ENCODE results near the gene AMBRA1.

GRCh38 chr11:46378811-46379481 is 214.9 kb downstream of the AMBRA1 start:
- TF ChIP-seq CTCF (IDR thresholded peaks at IDR 0.05; ENCODE audit: insufficient read depth, low read depth, low read length) (no peak), EZH2 (IDR thresholded peaks at IDR 0.05; ENCODE audit: insufficient read depth, low read length) (no peak)
